ENCODE data around the gene FBXO47. TPM values are rescaled to one million over a fixed set of nuclear protein-coding genes. Genes with fewer than 3 reads are reported as not detected.
A peak's percentile ranks its signal among the peaks of the same experiment; 100 is the strongest.

FBXO47 gene
- total RNA-seq, 1 donor from 2014 or later = not detected

- H3K27me3 ChIP-seq (ENCODE audit: control insufficient read depth, insufficient read depth, low read length) = no peaks in the 10 kb centered on the region
- H3K4me3 ChIP-seq (ENCODE audit: low read depth, low read length) = no peak overlapping the region
- TF ChIP-seq CTCF (IDR thresholded peaks at IDR 0.05; ENCODE audit: insufficient read depth, low read length, severe bottlenecking) = no peak
- H3K36me3 ChIP-seq (ENCODE audit: control insufficient read depth, insufficient read depth, low read length) = peaks cover 30% of the 10 kb centered on the region
- no peak for DNase-seq (ENCODE audit: low read depth)
- no peak for FAIRE-seq
Observed at GRCh38 chr17:38890410-38890746, 76.8 kb downstream of the FBXO47 start.

GRCh38 chr17:38889745-38890409 is 77.3 kb downstream of the FBXO47 start:
- DNase-seq (ENCODE audit: low read depth) = no peak
- no peak for TF ChIP-seq CTCF (IDR thresholded peaks at IDR 0.05; ENCODE audit: insufficient read depth, low read length, severe bottlenecking)
- Histone ChIP-seq H3K4me3 (ENCODE audit: low read depth, low read length) (no peak overlapping the region), H3K27me3 (ENCODE audit: control insufficient read depth, insufficient read depth, low read length) (no peaks in the 10 kb centered on the region), H3K36me3 (ENCODE audit: control insufficient read depth, insufficient read depth, low read length) (peaks cover 33% of the 10 kb centered on the region)
- FAIRE-seq = no peak

- FAIRE-seq (peak; percentile 52), DNase-seq (ENCODE audit: low read depth) (no peak)
- no peak for TF ChIP-seq CTCF (IDR thresholded peaks at IDR 0.05; ENCODE audit: insufficient read depth, low read length, severe bottlenecking)
- Histone ChIP-seq H3K27me3 (ENCODE audit: control insufficient read depth, insufficient read depth, low read length) (no peaks in the 10 kb centered on the region), H3K36me3 (ENCODE audit: control insufficient read depth, insufficient read depth, low read length) (peaks cover 35% of the 10 kb centered on the region), H3K4me3 (ENCODE audit: low read depth, low read length) (no peak overlapping the region)
Observed at GRCh38 chr17:38888842-38889241, 78.4 kb downstream of the FBXO47 start.

- Histone ChIP-seq H3K36me3 (ENCODE audit: control insufficient read depth, insufficient read depth, low read length) (peaks cover 29% of the 10 kb centered on the region), H3K27me3 (ENCODE audit: control insufficient read depth, insufficient read depth, low read length) (no peaks in the 10 kb centered on the region), H3K4me3 (ENCODE audit: low read depth, low read length) (no peak overlapping the region)
- DNase-seq (ENCODE audit: low read depth) (no peak), FAIRE-seq (no peak)
- TF ChIP-seq CTCF (IDR thresholded peaks at IDR 0.05; ENCODE audit: insufficient read depth, low read length, severe bottlenecking) = no peak
Observed at GRCh38 chr17:38886643-38887010, 80.6 kb downstream of the FBXO47 start.

Other genes with a start within 250 kb of the FBXO47 start
- 2.9 and 4.4 TPM in 2 replicates for gene CISD3, start 237.1 kb downstream of the FBXO47 start, total RNA-seq
- gene PCGF2, start 219.1 kb downstream of the FBXO47 start, total RNA-seq = 1.1 and 2.3 TPM in 2 replicates
- 273 and 288 TPM in 2 replicates for gene PSMB3, start 214.7 kb downstream of the FBXO47 start, total RNA-seq
- 15.5 and 21.9 TPM in 2 replicates for gene PIP4K2B, start 167.8 kb downstream of the FBXO47 start, total RNA-seq
- 11.6 and 14.3 TPM in 2 replicates for gene CWC25, start 142.1 kb downstream of the FBXO47 start, total RNA-seq
- 1,912 and 3,303 TPM in 2 replicates for gene RPL23, start 113.7 kb downstream of the FBXO47 start, total RNA-seq
- 18.6 and 21.9 TPM in 2 replicates for gene LASP1, start 97.3 kb downstream of the FBXO47 start, total RNA-seq
- gene PLXDC1, start 184.2 kb upstream of the FBXO47 start, total RNA-seq = under 0.01 TPM in 2 replicates
- not detected in 2 replicates for gene ARL5C, start 198.8 kb upstream of the FBXO47 start, total RNA-seq
- 4.7 and 4.9 TPM in 2 replicates for gene CACNB1, start 230.3 kb upstream of the FBXO47 start, total RNA-seq
- 2,288 and 3,067 TPM in 2 replicates for gene RPL19, start 232.9 kb upstream of the FBXO47 start, total RNA-seq

Measured in bronchial epithelial cell (primary cell).